Liver (tissue), 9 donors: Measurements from ENCODE around the gene DSCAM. TPM values are rescaled to one million over a fixed set of nuclear protein-coding genes. Genes with fewer than 3 reads are reported as not detected.

Experiments
- DNase-seq: peaks from one replicate; pipeline ENCODE4 v3.0.0-alpha.2; 2017; ENCODE audit warnings: low spot score
- H3K27ac ChIP-seq, 2 donors: one replicate each; pipeline ENCODE4 v1.7.0; 2013; ENCODE audit warnings: inconsistent platforms in 2 of 2, low read length in 2 of 2, control low read depth in 1 of 2, low read depth in 1 of 2, mild to moderate bottlenecking in 1 of 2
- H3K27me3 ChIP-seq, 4 donors: one replicate each; pipeline versions ENCODE4 v1.6.1 to v1.7.0; 2013; ENCODE audit warnings: low read length in 3 of 4, inconsistent platforms in 1 of 4, mild to moderate bottlenecking in 1 of 4, moderate library complexity in 1 of 4; ENCODE audit not compliant: control insufficient read depth in 4 of 4, insufficient read depth in 4 of 4
- H3K36me3 ChIP-seq, 4 donors: one replicate each; pipeline versions ENCODE4 v1.6.1 to v1.7.0; 2013; ENCODE audit warnings: low read length in 3 of 4, mild to moderate bottlenecking in 3 of 4, low read depth in 1 of 4, moderate library complexity in 1 of 4; ENCODE audit not compliant: control insufficient read depth in 4 of 4, insufficient read depth in 3 of 4
- H3K4me1 ChIP-seq, 4 donors: one replicate each; pipeline versions ENCODE4 v1.6.1 to v1.7.0; 2013; ENCODE audit warnings: low read length in 3 of 4, mild to moderate bottlenecking in 3 of 4, moderate library complexity in 1 of 4; ENCODE audit not compliant: control insufficient read depth in 4 of 4, insufficient read depth in 4 of 4
- H3K4me3 ChIP-seq, 3 donors: one replicate each; pipeline versions ENCODE4 v1.6.1 to v1.7.0; 2013; ENCODE audit warnings: low read length in 3 of 3, control low read depth in 1 of 3, low read depth in 1 of 3, mild to moderate bottlenecking in 1 of 3
- H3K9ac ChIP-seq, 2 donors: one replicate each; pipeline ENCODE4 v1.7.0; 2013; ENCODE audit warnings: low read length in 2 of 2, mild to moderate bottlenecking in 2 of 2, moderate library complexity in 2 of 2, control low read depth in 1 of 2, low read depth in 1 of 2
- H3K9me3 ChIP-seq, 4 donors: one replicate each; pipeline versions ENCODE4 v1.6.1 to v1.7.0; 2013; ENCODE audit warnings: low read length in 3 of 4; ENCODE audit not compliant: control insufficient read depth in 4 of 4
- EGR1 ChIP-seq, 2 donors: IDR thresholded peaks; 2 replicates each; pipeline ENCODE4 v1.6.1; 2016 to 2018; ENCODE audit warnings: antibody characterized with exemption in 2 of 2, low read depth in 2 of 2
- FOXA1 ChIP-seq: IDR thresholded peaks from 2 replicates; pipeline ENCODE4 v1.6.1; 2016; ENCODE audit warnings: antibody characterized with exemption
- FOXA2 ChIP-seq: IDR thresholded peaks from 2 replicates; pipeline ENCODE4 v1.6.1; 2016; ENCODE audit warnings: antibody characterized with exemption
- GABPA ChIP-seq, 2 donors: IDR thresholded peaks in 1 of 2; conservative IDR thresholded peaks in 1 of 2; 2 replicates each; pipeline ENCODE4 v1.6.1; 2016; ENCODE audit warnings: antibody characterized with exemption in 2 of 2, mild to moderate bottlenecking in 1 of 2, moderate library complexity in 1 of 2
- HNF4A ChIP-seq, 2 donors: conservative IDR thresholded peaks; 2 replicates each; pipeline ENCODE4 v1.6.1; 2016; ENCODE audit warnings: antibody characterized with exemption in 2 of 2, mild to moderate bottlenecking in 2 of 2
- HNF4G ChIP-seq: IDR thresholded peaks from 2 replicates; pipeline ENCODE4 v1.6.1; 2016; ENCODE audit warnings: antibody characterized with exemption
- JUND ChIP-seq, 2 donors: IDR thresholded peaks; 2 replicates each; pipeline ENCODE4 v1.6.1; 2016; ENCODE audit warnings: antibody characterized with exemption in 2 of 2
- MAX ChIP-seq: IDR thresholded peaks from 2 replicates; pipeline ENCODE4 v1.6.1; 2016; ENCODE audit warnings: antibody characterized with exemption
- NR2F2 ChIP-seq: IDR thresholded peaks from 2 replicates; pipeline ENCODE4 v1.6.1; 2016; ENCODE audit warnings: antibody characterized with exemption
- RAD21 ChIP-seq, 2 donors: IDR thresholded peaks; 2 replicates each; pipeline ENCODE4 v1.6.1; 2016; ENCODE audit warnings: antibody characterized with exemption in 2 of 2, mild to moderate bottlenecking in 2 of 2
- RXRA ChIP-seq, 2 donors: IDR thresholded peaks; 2 replicates each; pipeline ENCODE4 v1.6.1; 2017 to 2018; ENCODE audit warnings: antibody characterized with exemption in 2 of 2, mild to moderate bottlenecking in 1 of 2
- SP1 ChIP-seq: IDR thresholded peaks from 2 replicates; pipeline ENCODE4 v1.6.1; 2018; ENCODE audit warnings: antibody characterized with exemption, mild to moderate bottlenecking
- TAF1 ChIP-seq: conservative IDR thresholded peaks from 2 replicates; pipeline ENCODE4 v1.6.1; 2016; ENCODE audit warnings: antibody characterized with exemption, mild to moderate bottlenecking
- YY1 ChIP-seq: IDR thresholded peaks from 2 replicates; pipeline ENCODE4 v1.6.1; 2016; ENCODE audit warnings: antibody characterized with exemption, mild to moderate bottlenecking
- ZBTB33 ChIP-seq: IDR thresholded peaks from 2 replicates; pipeline ENCODE4 v1.6.1; 2016; ENCODE audit warnings: antibody characterized with exemption
- WGBS: extraction: QIAGEN DNeasy Blood & Tissue Kit; methylation state at CpG from one replicate; pipeline ENCODE4 v1.1.7; 2013; 5-methylcytosine and 5-hydroxymethylcytosine counted together
- polyA plus RNA-seq, 2 donors: library from polyadenylated mRNA; stranded (reverse) in 1 of 2; unstranded in 1 of 2; fragments of 200-250 nt in 1 of 2; fragments of >200 nt in 1 of 2; fragmentation: Nextera tagmentation in 1 of 2; extraction: Ambion mirVana in 1 of 2; gene quantifications; one replicate each; pipeline versions ENCODE4 v1.2.1 to v1.2.3, GENCODE V29; 2013 to 2015
- total RNA-seq, 2 donors: library from RNA; depleted of rRNA; stranded (reverse); fragments of >200 nt; gene quantifications; one replicate each; pipeline ENCODE4 v1.2.3, GENCODE V29; 2014
- TF ChIP-seq, protein P1 (sequence below): IDR thresholded peaks from 2 replicates; pipeline ENCODE4 v1.6.1; 2016; ENCODE audit warnings: antibody characterized with exemption, mild to moderate bottlenecking
- TF ChIP-seq, protein P2 (sequence below): fragments of 150-350 bp; IDR thresholded peaks from 2 replicates; pipeline ENCODE4 v1.5.1; 2017; ENCODE audit warnings: improper control_type of control experiment, low read depth, low read length; ENCODE audit not compliant: missing input control
- donor health status: healthy.
- donor health status: healthy.
- donor health status: healthy.
- donor health status: healthy.
- donor health status: healthy.

DSCAM gene
- total and polyA plus RNA-seq, 4 donors, result 0.02 to 0.23 (median 0.10) TPM

DNA sequence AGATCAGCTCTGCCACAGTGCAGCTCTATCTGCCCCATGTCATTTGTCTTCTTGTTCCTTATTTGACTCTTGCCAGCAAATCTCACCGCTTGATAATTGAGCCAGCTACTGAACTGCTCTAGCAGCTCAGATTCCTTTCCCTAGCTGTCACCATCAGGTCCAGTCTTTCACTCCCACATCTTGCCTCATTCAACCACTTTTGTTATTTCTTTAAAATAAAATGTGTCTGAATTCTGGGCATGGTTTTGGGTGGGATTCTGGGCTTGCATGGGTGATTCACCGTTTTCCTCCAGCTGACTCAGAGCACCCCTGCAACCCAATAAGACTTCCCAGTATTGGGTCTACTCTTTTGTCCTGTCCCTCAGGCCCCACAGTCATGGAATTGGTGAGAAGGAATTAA lies 215.7 kb downstream of the DSCAM start:
- 82% methylated on average over 2 of the region's 2 CpGs for WGBS
- TF ChIP-seq SP1, result no peak
- TF ChIP-seq HNF4G, result no peak
- no peak for TF ChIP-seq NR2F2
- TF ChIP-seq RXRA (IDR thresholded peaks at IDR 0.05), result no peak
- TF ChIP-seq ZBTB33, result no peak
- TF ChIP-seq, protein P1, sequence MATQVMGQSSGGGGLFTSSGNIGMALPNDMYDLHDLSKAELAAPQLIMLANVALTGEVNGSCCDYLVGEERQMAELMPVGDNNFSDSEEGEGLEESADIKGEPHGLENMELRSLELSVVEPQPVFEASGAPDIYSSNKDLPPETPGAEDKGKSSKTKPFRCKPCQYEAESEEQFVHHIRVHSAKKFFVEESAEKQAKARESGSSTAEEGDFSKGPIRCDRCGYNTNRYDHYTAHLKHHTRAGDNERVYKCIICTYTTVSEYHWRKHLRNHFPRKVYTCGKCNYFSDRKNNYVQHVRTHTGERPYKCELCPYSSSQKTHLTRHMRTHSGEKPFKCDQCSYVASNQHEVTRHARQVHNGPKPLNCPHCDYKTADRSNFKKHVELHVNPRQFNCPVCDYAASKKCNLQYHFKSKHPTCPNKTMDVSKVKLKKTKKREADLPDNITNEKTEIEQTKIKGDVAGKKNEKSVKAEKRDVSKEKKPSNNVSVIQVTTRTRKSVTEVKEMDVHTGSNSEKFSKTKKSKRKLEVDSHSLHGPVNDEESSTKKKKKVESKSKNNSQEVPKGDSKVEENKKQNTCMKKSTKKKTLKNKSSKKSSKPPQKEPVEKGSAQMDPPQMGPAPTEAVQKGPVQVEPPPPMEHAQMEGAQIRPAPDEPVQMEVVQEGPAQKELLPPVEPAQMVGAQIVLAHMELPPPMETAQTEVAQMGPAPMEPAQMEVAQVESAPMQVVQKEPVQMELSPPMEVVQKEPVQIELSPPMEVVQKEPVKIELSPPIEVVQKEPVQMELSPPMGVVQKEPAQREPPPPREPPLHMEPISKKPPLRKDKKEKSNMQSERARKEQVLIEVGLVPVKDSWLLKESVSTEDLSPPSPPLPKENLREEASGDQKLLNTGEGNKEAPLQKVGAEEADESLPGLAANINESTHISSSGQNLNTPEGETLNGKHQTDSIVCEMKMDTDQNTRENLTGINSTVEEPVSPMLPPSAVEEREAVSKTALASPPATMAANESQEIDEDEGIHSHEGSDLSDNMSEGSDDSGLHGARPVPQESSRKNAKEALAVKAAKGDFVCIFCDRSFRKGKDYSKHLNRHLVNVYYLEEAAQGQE, result no peak

GRCh38 chr21:40625991-40626390 lies 221.0 kb downstream of the DSCAM start:
- H3K4me3 ChIP-seq, result no peak overlapping the region
- no peaks in the 10 kb centered on the region for H3K36me3 ChIP-seq
- peaks cover 0 to 4% (median 1%) of the 10 kb centered on the region in 4 donors for H3K27me3 ChIP-seq
- no peak overlapping the region for H3K9ac ChIP-seq
- no peaks in the 10 kb centered on the region for H3K4me1 ChIP-seq
- TF ChIP-seq RAD21 (IDR thresholded peaks at IDR 0.05), result no peak
- no peak for TF ChIP-seq YY1
- TF ChIP-seq, protein P1, result no peak
- TF ChIP-seq HNF4G, result no peak
- TF ChIP-seq HNF4A (conservative IDR thresholded peaks at IDR 0.05), result no peak
- no peak for TF ChIP-seq RXRA (IDR thresholded peaks at IDR 0.05)
- TF ChIP-seq ZBTB33, result no peak
- no peak for TF ChIP-seq MAX
- no peak for TF ChIP-seq NR2F2
- no peak for TF ChIP-seq JUND (IDR thresholded peaks at IDR 0.05)
- no peak for TF ChIP-seq EGR1 (IDR thresholded peaks at IDR 0.05; ENCODE audit: low read depth in 2 of 2)
- no peak for TF ChIP-seq FOXA1
- no peak for TF ChIP-seq GABPA (IDR thresholded peaks at IDR 0.05 in 1 of 2, conservative IDR thresholded peaks at IDR 0.05 in 1 of 2)
- TF ChIP-seq SP1, result no peak
- no peak for TF ChIP-seq TAF1
- TF ChIP-seq, protein P2, sequence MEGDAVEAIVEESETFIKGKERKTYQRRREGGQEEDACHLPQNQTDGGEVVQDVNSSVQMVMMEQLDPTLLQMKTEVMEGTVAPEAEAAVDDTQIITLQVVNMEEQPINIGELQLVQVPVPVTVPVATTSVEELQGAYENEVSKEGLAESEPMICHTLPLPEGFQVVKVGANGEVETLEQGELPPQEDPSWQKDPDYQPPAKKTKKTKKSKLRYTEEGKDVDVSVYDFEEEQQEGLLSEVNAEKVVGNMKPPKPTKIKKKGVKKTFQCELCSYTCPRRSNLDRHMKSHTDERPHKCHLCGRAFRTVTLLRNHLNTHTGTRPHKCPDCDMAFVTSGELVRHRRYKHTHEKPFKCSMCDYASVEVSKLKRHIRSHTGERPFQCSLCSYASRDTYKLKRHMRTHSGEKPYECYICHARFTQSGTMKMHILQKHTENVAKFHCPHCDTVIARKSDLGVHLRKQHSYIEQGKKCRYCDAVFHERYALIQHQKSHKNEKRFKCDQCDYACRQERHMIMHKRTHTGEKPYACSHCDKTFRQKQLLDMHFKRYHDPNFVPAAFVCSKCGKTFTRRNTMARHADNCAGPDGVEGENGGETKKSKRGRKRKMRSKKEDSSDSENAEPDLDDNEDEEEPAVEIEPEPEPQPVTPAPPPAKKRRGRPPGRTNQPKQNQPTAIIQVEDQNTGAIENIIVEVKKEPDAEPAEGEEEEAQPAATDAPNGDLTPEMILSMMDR, result no peak
- TF ChIP-seq FOXA2, result no peak
- 87% methylated on average over 3 of the region's 3 CpGs for WGBS
- H3K27ac ChIP-seq, result no peak overlapping the region
- DNase-seq, result no peak
- peaks cover 0 to 2% (median 0%) of the 10 kb centered on the region in 4 donors for H3K9me3 ChIP-seq

More for the DNA sequence above, 215.7 kb downstream of the DSCAM start:
- Histone ChIP-seq H3K4me1 (no peaks in the 10 kb centered on the region), H3K27me3 (no peaks in the 10 kb centered on the region), H3K4me3 (no peak overlapping the region), H3K36me3 (no peaks in the 10 kb centered on the region), H3K9ac (no peak overlapping the region), H3K27ac (no peak overlapping the region), H3K9me3 (no peaks in the 10 kb centered on the region)
- DNase-seq, result no peak
